Measurements from ENCODE around the gene IRF2BP2. TPM values are rescaled to one million over a fixed set of nuclear protein-coding genes. Genes with fewer than 3 reads are reported as not detected.

IRF2BP2 gene
- 169 TPM for total RNA-seq

GRCh38 chr1:234610061-234610665 is at the start of gene IRF2BP2:
IRF2BP2 (minus strand) TSS chr1:234610178; CDS start chr1:234609494, 684 bp downstream.

Other genes starting within 250 kb of the IRF2BP2 start
- 16.4 TPM for gene COA6, start 236.7 kb downstream of the IRF2BP2 start, total RNA-seq
- 56.7 TPM for gene TARBP1, start 131.0 kb downstream of the IRF2BP2 start, total RNA-seq